Keratinocyte (primary cell): ENCODE results near the gene CD99L2.

ENCODE experiments used
- EZH2 ChIP-seq: IDR thresholded peaks from one replicate; pipeline ENCODE4 v1.6.1; 2012; ENCODE audit warnings: inconsistent platforms, mild to moderate bottlenecking, low read length, moderate library complexity
- TF ChIP-seq, protein P1 (sequence below), 3 experiments: IDR thresholded peaks in 1 of 3; conservative IDR thresholded peaks in 1 of 3; optimal IDR thresholded peaks in 1 of 3; 2 replicates in 2 of 3; 3 replicates in 1 of 3; pipeline versions ENCODE3 to v1.5.1; 2011; ENCODE audit warnings: low read length in 3 of 3, mild to moderate bottlenecking in 3 of 3, moderate library complexity in 2 of 3, control low read depth in 1 of 3, inconsistent platforms in 1 of 3; ENCODE audit not compliant: insufficient read depth in 2 of 3; ENCODE audit errors: extremely low read depth in 1 of 3

DNA sequence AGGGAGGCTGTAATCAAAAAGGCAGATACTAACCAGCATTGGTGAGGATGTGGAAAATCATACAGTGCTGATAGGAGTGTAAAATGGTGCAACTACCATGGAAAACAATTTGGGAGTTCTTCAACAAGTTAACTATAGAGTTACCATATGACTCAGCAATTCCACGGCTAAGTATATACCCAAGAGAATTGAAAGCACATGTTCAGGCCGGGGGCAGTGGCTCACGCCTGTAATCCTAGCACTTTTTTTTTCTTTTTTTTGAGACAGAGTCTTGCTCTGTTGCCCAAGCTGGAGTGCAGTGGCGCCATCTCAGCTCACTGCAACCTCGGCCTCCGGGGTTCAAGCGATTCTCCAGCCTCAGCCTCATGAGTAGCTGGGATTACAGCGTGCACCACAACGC is 15.0 kb upstream of the CD99L2 start:
- TF ChIP-seq, protein P1, sequence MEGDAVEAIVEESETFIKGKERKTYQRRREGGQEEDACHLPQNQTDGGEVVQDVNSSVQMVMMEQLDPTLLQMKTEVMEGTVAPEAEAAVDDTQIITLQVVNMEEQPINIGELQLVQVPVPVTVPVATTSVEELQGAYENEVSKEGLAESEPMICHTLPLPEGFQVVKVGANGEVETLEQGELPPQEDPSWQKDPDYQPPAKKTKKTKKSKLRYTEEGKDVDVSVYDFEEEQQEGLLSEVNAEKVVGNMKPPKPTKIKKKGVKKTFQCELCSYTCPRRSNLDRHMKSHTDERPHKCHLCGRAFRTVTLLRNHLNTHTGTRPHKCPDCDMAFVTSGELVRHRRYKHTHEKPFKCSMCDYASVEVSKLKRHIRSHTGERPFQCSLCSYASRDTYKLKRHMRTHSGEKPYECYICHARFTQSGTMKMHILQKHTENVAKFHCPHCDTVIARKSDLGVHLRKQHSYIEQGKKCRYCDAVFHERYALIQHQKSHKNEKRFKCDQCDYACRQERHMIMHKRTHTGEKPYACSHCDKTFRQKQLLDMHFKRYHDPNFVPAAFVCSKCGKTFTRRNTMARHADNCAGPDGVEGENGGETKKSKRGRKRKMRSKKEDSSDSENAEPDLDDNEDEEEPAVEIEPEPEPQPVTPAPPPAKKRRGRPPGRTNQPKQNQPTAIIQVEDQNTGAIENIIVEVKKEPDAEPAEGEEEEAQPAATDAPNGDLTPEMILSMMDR (optimal IDR thresholded peaks at IDR 0.05 in 1 of 3, IDR thresholded peaks at IDR 0.05 in 1 of 3, conservative IDR thresholded peaks at IDR 0.05 in 1 of 3; ENCODE audit: extremely low read depth in 1 of 3, insufficient read depth in 2 of 3, low read length in 3 of 3), result no peak
- no peak for TF ChIP-seq EZH2
